Activated CD4-positive, alpha-beta memory T cell treated with anti-CD3 and anti-CD28 coated beads, Interleukin-2, amount 10 ng/mL, durations not matched to agents 7 days and 5 days (primary cell): ENCODE data around the gene RRAS. TPM values are rescaled to one million over a fixed set of nuclear protein-coding genes. Genes with fewer than 3 reads are reported as not detected.

Experiments used
- CTCF ChIA-PET: fragments of 350-600 bp; sonication (Branson Sonifier 250); formaldehyde crosslinking; loops from one replicate; lab custom pipeline; 2021; ENCODE audit warnings: antibody characterized with exemption, inconsistent platforms; lab: Charles Lee
- POLR2A ChIA-PET: fragments of 350-600 bp; sonication (Branson Sonifier 250); formaldehyde crosslinking; loops from one replicate; lab custom pipeline; 2021; ENCODE audit warnings: antibody characterized with exemption; lab: Charles Lee
- DNase-seq: peaks from one replicate; pipeline ENCODE4 v3.0.0-alpha.2; 2020
- H3K27ac Mint-ChIP-seq: one replicate; pipeline ENCODE4 v1.8.0; 2021; ENCODE audit warnings: mild to moderate bottlenecking, mixed read lengths
- H3K27me3 Mint-ChIP-seq: one replicate; pipeline ENCODE4 v1.8.0; 2021; ENCODE audit warnings: mixed read lengths
- H3K36me3 Mint-ChIP-seq: one replicate; pipeline ENCODE4 v1.8.0; 2021; ENCODE audit warnings: low read depth, mixed read lengths
- H3K4me1 Mint-ChIP-seq: one replicate; pipeline ENCODE4 v1.8.0; 2021; ENCODE audit warnings: mixed read lengths
- H3K4me3 Mint-ChIP-seq: one replicate; pipeline ENCODE4 v1.8.0; 2021; ENCODE audit warnings: mild to moderate bottlenecking, mixed read lengths
- H3K9me3 Mint-ChIP-seq: one replicate; pipeline ENCODE4 v1.8.0; 2021; ENCODE audit warnings: mixed read lengths
- total RNA-seq, 2 experiments: library from RNA; stranded (reverse); gene quantifications; one replicate each; pipeline ENCODE4 v1.2.3, GENCODE V29; 2021

The RRAS gene
- total RNA-seq, 2 experiments from 2014 or later = 17.8 to 18.1 TPM

DNA sequence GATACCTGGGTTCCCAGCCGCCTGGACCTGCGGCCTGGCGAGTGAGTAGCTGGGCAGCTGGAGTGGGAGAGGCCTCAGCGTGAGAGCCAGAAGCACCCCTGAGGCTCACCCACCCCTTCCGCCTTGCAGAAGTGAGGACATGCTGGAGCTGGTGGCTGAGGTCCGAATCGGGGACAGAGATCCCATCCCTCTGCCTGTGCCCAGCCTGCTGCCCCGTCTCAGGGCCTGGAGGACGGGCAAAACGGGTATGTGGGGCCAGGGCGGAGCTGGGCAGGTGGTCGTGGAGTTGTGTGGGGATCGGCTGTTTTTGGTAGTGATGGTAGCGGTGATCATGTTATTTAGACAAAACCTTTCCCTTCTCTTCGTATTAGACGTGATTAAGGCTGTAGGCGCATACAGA, 6.6 kb upstream of the RRAS start:
- H3K4me3 Mint-ChIP-seq = no peak overlapping the region
- no peaks in the 10 kb centered on the region for H3K27me3 Mint-ChIP-seq
- no peaks in the 10 kb centered on the region for H3K9me3 Mint-ChIP-seq
- H3K27ac Mint-ChIP-seq = no peak overlapping the region
- peaks cover 48% of the 10 kb centered on the region for H3K36me3 Mint-ChIP-seq
- H3K4me1 Mint-ChIP-seq = peaks cover 31% of the 10 kb centered on the region
- DNase-seq = no peak
- ChIA-PET CTCF (no interaction called here), POLR2A (interaction anchor here (0.8 kb wide), 1 partner anchor 22 kb away, joined by 3 read pairs; no protein-coding TSS in a partner anchor)

DNA sequence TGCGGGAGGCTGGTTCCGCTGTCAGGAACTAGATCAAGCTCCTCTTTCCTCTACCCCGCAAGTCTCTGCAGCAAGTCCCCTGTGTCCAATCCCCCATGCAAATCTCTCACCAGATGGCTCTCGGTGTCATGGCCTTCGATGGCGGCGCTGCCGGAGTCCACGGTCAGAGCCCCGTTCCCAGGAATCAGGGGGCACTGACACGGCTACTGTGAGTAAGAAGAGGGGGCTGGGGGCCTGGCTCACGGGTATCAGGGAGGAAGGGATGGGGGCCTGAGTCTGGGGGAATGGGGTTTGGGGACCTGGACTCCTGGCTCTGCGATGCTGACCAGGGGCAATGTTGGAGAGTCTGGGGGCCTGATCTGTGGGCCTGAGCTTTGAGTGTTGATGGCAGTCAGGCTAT, 6.1 kb upstream of the RRAS start:
- H3K4me1 Mint-ChIP-seq = peaks cover 33% of the 10 kb centered on the region

DNA sequence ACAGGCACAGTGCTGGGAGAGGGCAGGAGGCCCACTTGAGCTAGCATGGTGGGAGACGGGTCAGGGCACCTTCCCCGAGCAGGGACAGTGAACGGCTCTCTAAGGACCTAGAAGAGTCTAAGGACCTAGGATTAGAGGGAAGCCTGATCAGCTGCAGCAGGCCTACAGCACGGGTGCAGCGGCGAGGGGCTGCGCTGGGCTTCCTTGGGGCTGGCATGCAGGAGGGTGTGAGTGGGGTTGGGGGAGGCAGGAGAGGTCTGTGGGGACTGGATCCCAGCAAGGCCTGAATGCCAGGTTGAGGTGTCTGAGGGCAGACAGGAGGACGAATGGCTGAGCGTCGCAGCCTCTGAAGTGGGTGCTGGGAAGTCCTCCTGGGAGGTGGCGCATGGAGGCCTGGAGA, 5.6 kb upstream of the RRAS start:
- Mint-ChIP-seq H3K27me3 (no peaks in the 10 kb centered on the region), H3K9me3 (no peaks in the 10 kb centered on the region), H3K4me3 (no peak overlapping the region), H3K36me3 (peaks cover 46% of the 10 kb centered on the region), H3K27ac (no peak overlapping the region), H3K4me1 (peaks cover 37% of the 10 kb centered on the region)
- CTCF ChIA-PET = interaction anchor here (0.8 kb wide), 1 partner anchor 20 kb away, joined by 3 read pairs; no protein-coding TSS in a partner anchor
- POLR2A ChIA-PET = interaction anchor here (1.3 to 3.0 kb wide), 2 partner anchors 15 to 31 kb away, joined by 3 to 11 read pairs; partner anchors contain the start of gene PRMT1
- no peak for DNase-seq

More for the DNA sequence above, 6.1 kb upstream of the RRAS start:
- ChIA-PET CTCF (no interaction called here), POLR2A (interaction anchor here (0.8 to 3.0 kb wide), 3 partner anchors 15 to 31 kb away, joined by 3 to 11 read pairs (median 3); partner anchors contain the start of gene PRMT1)
- no peaks in the 10 kb centered on the region for H3K27me3 Mint-ChIP-seq
- no peaks in the 10 kb centered on the region for H3K9me3 Mint-ChIP-seq
- H3K36me3 Mint-ChIP-seq = peaks cover 47% of the 10 kb centered on the region
- no peak for DNase-seq
- H3K27ac Mint-ChIP-seq = no peak overlapping the region
- no peak overlapping the region for H3K4me3 Mint-ChIP-seq

DNA sequence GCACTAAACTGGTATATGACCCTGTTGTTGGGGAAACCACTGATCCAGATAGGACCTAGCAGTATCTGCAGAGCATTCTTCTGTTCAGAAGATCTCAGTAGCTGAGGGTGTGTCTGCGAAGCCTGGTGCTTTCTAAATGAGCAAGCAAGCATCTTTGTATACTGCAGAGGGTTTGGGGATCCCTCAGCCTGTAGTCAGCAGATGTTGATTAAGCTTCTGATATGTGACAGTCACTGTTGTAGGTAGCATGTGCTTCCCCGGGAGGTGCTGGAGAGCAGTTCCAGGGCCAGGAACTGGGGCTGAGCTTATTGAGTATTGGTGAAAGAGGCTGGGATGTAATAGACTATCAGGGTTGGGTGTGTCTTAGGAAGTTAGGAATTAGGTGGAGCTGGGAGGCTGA, 3.5 kb upstream of the RRAS start:
- DNase-seq = peak; percentile 44
- Mint-ChIP-seq H3K4me3 (peak overlapping the region; percentile 98), H3K36me3 (peaks cover 34% of the 10 kb centered on the region), H3K4me1 (peaks cover 50% of the 10 kb centered on the region), H3K9me3 (no peaks in the 10 kb centered on the region), H3K27me3 (peaks cover 2% of the 10 kb centered on the region), H3K27ac (peak overlapping the region; percentile 94)
- POLR2A ChIA-PET = interaction anchor here (0.9 to 6.1 kb wide), 13 partner anchors 12 to 650 kb away, joined by 3 to 91 read pairs (median 6); partner anchors contain the start of genes BCL2L12, IRF3, NOSIP and PRMT1
- CTCF ChIA-PET = interaction anchor here (0.9 to 5.2 kb wide), 5 partner anchors 20 to 112 kb away, joined by 3 to 90 read pairs (median 3); partner anchors contain the start of gene PRMT1

DNA sequence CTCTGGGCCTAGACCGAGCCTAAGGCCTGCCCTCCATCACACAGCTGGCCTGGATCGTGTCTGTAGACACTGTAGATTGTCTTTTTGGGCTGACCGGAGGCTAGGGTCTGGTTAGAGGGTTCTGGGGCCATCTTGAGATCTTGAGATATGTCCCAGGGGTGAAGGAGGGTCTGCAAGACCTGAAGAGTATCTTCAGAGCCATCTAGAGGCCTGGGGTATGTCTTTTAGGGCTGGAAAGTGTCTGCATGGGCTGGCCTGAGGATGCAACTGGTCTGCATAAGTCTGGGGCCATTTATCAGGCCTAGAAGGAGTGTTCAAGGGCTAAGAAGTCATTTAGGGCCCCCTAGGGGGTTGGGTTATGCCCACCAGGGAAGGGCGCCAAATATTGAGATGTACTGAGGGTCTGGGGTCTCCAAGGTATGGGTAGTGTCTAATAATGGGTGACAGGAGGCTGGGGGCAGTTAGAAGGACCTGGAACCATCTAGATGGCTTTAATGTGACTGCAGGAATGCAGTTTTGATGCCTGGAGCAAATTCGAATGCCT, 2.6 kb upstream of the RRAS start:
- POLR2A ChIA-PET = interaction anchor here (0.6 to 6.1 kb wide), 14 partner anchors 14 to 649 kb away, joined by 3 to 91 read pairs (median 5); partner anchors contain the start of genes BCL2L12, GYS1, IRF3 and NOSIP
- DNase-seq = no peak
- CTCF ChIA-PET = interaction anchor here (0.9 to 5.2 kb wide), 7 partner anchors 32 to 111 kb away, joined by 3 to 90 read pairs (median 3); partner anchors contain the start of genes NOSIP and PRMT1
- Mint-ChIP-seq H3K27me3 (peaks cover 6% of the 10 kb centered on the region), H3K4me3 (peak overlapping the region; percentile 98), H3K27ac (peak overlapping the region; percentile 94), H3K4me1 (peaks cover 57% of the 10 kb centered on the region), H3K9me3 (no peaks in the 10 kb centered on the region), H3K36me3 (peaks cover 34% of the 10 kb centered on the region)

DNA sequence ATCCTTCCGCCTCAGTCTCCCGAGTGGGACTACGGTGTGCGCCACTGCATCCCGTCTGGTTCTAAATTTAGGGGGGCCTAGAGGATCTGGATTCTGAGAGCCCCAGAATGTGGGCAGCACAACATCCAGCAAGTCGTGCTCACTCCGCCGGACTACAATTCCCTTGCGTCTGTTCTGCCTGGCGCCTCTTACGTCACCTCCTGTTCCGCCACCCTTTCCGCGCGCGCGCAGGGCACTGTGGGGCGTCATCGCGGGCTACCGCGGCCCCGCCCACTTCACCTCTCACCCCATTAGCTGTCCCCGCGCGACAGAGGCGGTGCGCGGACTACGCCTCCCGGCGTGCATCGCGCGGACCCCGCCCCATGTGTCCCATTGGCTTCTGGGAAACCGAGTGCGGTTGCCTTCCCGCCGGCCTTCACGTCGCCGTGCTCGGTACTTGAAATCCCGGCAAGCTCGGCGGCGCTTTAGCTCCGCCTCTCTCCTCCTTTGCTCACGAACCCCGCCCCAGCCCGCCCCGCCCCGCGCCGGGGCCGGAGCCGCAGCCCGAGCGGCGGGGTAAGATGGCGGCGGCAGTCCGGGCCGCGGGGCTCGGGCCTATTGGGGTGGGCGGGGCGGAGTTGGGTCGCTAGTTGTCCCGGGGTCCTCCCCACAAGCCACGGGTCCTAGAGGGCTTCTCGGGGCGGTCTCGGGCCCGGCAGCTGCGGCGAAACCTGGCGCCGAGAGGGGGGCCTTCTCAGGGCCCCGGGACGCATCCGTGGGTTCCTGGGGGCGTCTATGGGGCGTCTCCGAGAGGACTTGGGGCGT, 1.9 kb upstream of the RRAS start, which contains the start of gene SCAF1:
Gene SCAF1 (plus strand): TSS at position 522 of the 804 bp plus-strand sequence. CDS start 2,818 bp downstream, outside the sequence.
- Mint-ChIP-seq H3K4me1 (peaks cover 58% of the 10 kb centered on the region), H3K27ac (peak within 1 kb of the TSS; percentile 94), H3K4me3 (peak within 1 kb of the TSS; percentile 98), H3K36me3 (peaks cover 28% of the 10 kb centered on the region), H3K27me3 (peaks cover 6% of the 10 kb centered on the region), H3K9me3 (no peaks in the 10 kb centered on the region)
- CTCF ChIA-PET = interaction anchor here (0.9 to 5.2 kb wide), 6 partner anchors 33 to 101 kb away, joined by 3 to 90 read pairs (median 3); partner anchors contain the start of genes NOSIP and PRMT1
- POLR2A ChIA-PET = interaction anchor here (0.6 to 6.1 kb wide), 11 partner anchors 15 to 649 kb away, joined by 3 to 91 read pairs (median 6); partner anchors contain the start of genes BCL2L12, GYS1, IRF3 and NOSIP
- DNase-seq = peak; percentile 100

DNA sequence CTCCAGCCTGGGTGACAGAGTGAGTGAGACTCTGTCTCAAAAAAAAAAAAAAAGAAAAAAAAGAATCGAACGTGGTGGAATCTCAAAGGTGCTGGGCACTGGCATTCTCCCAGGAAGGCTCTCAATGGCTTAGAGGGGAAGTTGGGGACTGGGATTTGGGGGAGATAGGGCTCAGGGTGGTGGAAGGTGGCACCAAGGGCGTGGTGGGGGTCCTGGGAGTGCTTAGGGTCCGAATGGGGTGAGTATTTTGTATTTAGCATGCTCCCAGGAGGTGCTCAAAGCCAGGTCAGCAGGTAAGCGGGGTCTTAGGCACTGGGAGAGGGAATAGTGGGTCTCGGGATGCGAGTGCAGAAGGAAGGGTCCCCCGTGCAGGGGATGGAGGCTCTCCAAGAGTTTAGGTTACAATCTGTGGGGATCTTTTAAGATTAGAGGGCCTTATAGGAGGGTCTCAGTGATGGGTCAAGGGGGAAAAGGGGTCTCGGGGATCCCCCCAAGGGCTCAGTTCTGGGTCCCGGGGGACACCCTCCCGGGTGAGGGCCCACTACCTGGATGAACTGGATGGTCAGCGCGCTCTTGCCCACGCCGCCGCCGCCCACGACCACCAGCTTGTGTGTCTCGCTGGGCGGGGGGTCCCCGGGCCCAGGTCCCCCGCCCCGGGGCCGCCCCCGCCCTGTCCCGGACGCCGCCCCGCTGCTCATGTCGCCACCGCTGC, 386 bp downstream of the RRAS start:
- Mint-ChIP-seq H3K27me3 (peaks cover 6% of the 10 kb centered on the region), H3K9me3 (no peaks in the 10 kb centered on the region), H3K4me3 (peak overlapping the region; percentile 98), H3K36me3 (peaks cover 11% of the 10 kb centered on the region), H3K27ac (no peak overlapping the region), H3K4me1 (peaks cover 56% of the 10 kb centered on the region)
- POLR2A ChIA-PET = interaction anchor here (0.7 to 6.1 kb wide), 13 partner anchors 27 to 304 kb away, joined by 3 to 91 read pairs (median 3); partner anchors contain the start of genes ALDH16A1, BCL2L12, CD37 and IRF3
- DNase-seq = peak; percentile 29
- CTCF ChIA-PET = interaction anchor here (1.0 to 5.2 kb wide), 13 partner anchors 25 to 525 kb away, joined by 3 to 90 read pairs (median 4); partner anchors contain the start of genes LIN7B and PRMT1

DNA sequence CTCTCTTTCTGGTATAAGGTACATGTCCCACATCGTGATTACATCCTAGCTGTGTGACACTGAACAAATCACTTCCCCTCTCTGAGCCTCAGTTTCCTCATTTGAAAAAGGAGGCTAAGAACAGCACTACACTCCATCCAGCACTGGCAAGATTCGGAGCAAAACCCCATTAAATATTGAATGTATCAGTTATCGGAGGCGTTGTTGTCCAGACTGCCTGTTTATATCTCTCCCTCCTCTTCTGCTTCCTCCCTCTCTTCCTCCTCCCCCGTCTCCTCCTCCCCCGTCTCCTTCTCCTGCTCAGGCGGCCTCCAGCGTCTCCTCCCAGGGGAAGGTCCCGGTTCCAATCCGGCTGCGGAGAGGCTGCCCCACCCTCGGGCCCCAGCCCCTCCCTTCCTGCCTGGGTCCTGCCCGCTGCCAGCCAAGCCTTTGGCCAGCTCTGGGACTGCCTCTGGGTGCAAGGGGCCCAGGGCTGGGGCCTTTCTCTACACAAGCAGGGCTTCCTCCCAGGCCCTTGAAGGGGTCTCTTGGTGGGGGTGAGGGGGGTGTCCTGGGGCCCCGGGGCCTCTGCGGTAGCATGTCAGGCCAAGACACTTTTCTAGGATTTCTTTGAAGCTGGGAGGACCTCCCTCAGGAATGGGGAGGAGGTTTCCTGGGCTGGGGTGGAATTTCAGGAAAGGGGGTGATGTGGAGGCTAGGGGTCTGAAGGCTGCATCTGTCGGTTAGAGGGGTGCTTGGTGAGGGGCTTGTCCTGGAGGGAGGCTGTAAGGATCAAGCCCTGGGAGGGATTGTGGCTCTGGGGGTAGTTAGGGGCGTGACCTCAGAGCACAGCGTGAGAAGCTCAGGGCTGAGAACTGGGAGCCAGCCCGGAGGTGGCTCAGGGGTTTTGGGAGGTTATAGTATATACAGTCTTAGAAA, 1.9 kb downstream of the RRAS start:
- peaks cover 41% of the 10 kb centered on the region for H3K4me1 Mint-ChIP-seq
- peak overlapping the region; percentile 24 for H3K27ac Mint-ChIP-seq
- peak; percentile 30 for DNase-seq
- H3K36me3 Mint-ChIP-seq = peaks cover 5% of the 10 kb centered on the region
- peak overlapping the region; percentile 98 for H3K4me3 Mint-ChIP-seq
- ChIA-PET POLR2A (interaction anchor here (0.7 kb wide), 1 partner anchor 822 kb away, joined by 3 read pairs; no protein-coding TSS in a partner anchor), CTCF (no interaction called here)
- peaks cover 6% of the 10 kb centered on the region for H3K27me3 Mint-ChIP-seq
- H3K9me3 Mint-ChIP-seq = no peaks in the 10 kb centered on the region

DNA sequence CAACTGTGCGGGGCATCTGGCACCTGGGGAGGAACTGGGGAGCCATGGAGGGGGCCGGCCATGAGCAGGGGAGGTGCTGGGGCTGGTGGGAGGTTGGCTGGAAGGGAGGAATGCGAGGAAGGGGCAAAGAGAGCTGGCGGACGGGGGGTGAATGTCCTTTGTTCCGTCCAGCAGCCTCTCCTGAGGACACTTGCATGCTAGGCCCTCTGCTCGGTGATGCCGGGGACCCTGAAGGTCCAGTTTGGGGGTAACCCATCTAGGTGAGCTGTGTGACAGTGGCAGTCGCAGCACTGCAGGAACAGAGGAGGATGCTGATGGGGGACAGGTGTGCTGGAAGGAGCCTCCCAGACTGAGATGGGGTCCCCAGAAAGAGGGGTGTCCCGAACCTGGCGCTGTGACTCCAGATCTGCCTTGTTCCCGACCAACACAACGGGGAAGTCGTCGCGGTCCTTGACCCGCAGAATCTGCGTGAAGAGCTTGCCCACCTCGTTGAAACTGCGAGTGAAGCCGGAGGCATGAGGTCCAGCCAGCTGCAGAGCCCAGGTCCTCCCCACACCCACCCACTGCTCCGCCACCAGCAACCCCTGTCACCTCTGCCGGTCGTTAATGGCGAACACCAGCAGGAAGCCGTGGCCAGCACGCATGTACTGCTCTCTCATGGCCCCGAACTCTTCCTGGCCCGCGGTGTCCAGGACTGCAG, 3.6 kb downstream of the RRAS start:
- Mint-ChIP-seq H3K36me3 (no peaks in the 10 kb centered on the region), H3K4me1 (peaks cover 30% of the 10 kb centered on the region), H3K27ac (no peak overlapping the region), H3K27me3 (peaks cover 6% of the 10 kb centered on the region), H3K9me3 (no peaks in the 10 kb centered on the region), H3K4me3 (no peak overlapping the region)
- ChIA-PET CTCF (no interaction called here), POLR2A (interaction anchor here (1.3 kb wide), 1 partner anchor 17 kb away, joined by 3 read pairs; no protein-coding TSS in a partner anchor)
- DNase-seq = no peak

DNA sequence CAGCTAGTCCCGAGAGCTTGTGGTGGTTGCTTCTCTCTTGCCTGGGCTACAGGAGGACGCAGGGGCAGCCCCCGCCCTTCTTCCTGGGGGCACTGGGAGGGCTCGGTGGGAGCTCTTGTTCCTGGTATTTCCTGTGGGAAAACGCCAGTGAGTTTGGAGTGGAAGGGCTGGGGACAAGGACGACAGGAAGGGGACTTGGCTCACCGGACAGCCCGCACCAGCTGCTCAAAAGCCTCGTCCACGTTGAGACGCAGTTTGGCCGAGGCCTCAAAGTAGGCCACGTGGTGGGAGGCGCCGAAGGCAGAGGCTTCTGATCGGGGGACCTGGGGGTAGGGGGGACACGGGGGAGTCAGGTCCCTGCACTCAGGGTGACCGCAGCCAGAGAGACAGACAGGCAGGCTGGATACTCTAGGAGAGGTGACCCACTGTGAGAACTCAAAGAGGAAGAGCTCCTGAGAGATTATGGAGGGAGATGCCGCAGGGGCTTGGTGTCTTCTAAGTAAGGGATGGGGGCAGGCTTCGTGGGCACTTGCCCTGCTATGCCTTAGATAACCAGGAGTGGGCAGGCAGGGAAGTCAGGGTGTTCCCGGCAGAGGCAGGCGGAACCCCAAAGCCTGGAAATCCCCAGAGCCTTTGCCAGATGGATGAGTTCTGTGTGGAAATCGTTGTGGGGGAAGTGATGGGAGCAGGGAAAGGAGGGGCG, 4.3 kb downstream of the RRAS start:
- Mint-ChIP-seq H3K27ac (no peak overlapping the region), H3K9me3 (no peaks in the 10 kb centered on the region), H3K4me1 (peaks cover 26% of the 10 kb centered on the region), H3K27me3 (peaks cover 6% of the 10 kb centered on the region), H3K4me3 (no peak overlapping the region), H3K36me3 (no peaks in the 10 kb centered on the region)
- no peak for DNase-seq
- CTCF ChIA-PET = no interaction called here
- POLR2A ChIA-PET = interaction anchor here (0.6 to 1.3 kb wide), 2 partner anchors 12 to 17 kb away, joined by 3 read pairs; no protein-coding TSS in a partner anchor
